GM12892 (cell line): ENCODE data around the gene EMC8.
"Not testable (repeated sequence)": the region's sequence is repeated elsewhere in the genome, so short reads cannot be mapped to it uniquely, and the experiment has no call there.

Experiments used
- DNase-seq: peaks from one replicate; pipeline ENCODE4 v3.0.0; 2011; ENCODE audit not compliant: insufficient read length
- FAIRE-seq: peaks from 2 replicates; lab custom pipeline; 2011; peaks lifted over from hg19 to GRCh38; lab: Jason Lieb, UNC
- POLR2A ChIP-seq: IDR thresholded peaks from 2 replicates; pipeline ENCODE4 v1.6.1; 2011; ENCODE audit warnings: low read depth, low read length, control low read depth
- POLR2AphosphoS5 ChIP-seq: IDR thresholded peaks from 2 replicates; pipeline ENCODE4 v1.6.1; 2011; ENCODE audit warnings: low read depth, low read length, control low read depth
- TAF1 ChIP-seq: IDR thresholded peaks from 2 replicates; pipeline ENCODE4 v1.6.1; 2011; ENCODE audit warnings: low read depth, mild to moderate bottlenecking, control low read depth, low read length, borderline replicate concordance

The EMC8 gene

GRCh38 chr16:85840395-85840794 lies 41.1 kb upstream of the EMC8 start:
- no peak for DNase-seq
- TF ChIP-seq POLR2AphosphoS5 (no peak), POLR2A (no peak), TAF1 (no peak)
- FAIRE-seq = no peak

- TF ChIP-seq POLR2A = no peak
- no peak for TF ChIP-seq POLR2AphosphoS5
- no peak for TF ChIP-seq TAF1
Observed at GRCh38 chr16:85839681-85840240, 40.4 kb upstream of the EMC8 start.

GRCh38 chr16:85838876-85839585 lies 39.7 kb upstream of the EMC8 start:
- no peak for FAIRE-seq
- no peak for TF ChIP-seq TAF1
- TF ChIP-seq POLR2A = no peak
- no peak for TF ChIP-seq POLR2AphosphoS5
- no peak for DNase-seq

More at GRCh38 chr16:85839681-85840240, 40.4 kb upstream of the EMC8 start:
- DNase-seq = no peak
- FAIRE-seq = no peak

- TF ChIP-seq POLR2A (no peak), POLR2AphosphoS5 (no peak)
- DNase-seq (no peak), FAIRE-seq (no peak)
Observed at GRCh38 chr16:85838381-85838780, 39.0 kb upstream of the EMC8 start.

- not testable (repeated sequence) for FAIRE-seq, DNase-seq
Observed at GRCh38 chr16:85837654-85838053, 38.3 kb upstream of the EMC8 start.

- no peak for FAIRE-seq
Observed at GRCh38 chr16:85836706-85837582, 37.6 kb upstream of the EMC8 start.

GRCh38 chr16:85835956-85836705 lies 36.8 kb upstream of the EMC8 start:
- FAIRE-seq (no peak), DNase-seq (no peak)
- TF ChIP-seq POLR2A (no peak), POLR2AphosphoS5 (no peak), TAF1 (no peak)

More at GRCh38 chr16:85836706-85837582, 37.6 kb upstream of the EMC8 start:
- DNase-seq = no peak
- TF ChIP-seq POLR2AphosphoS5 = no peak
- TF ChIP-seq POLR2A = no peak
- TF ChIP-seq TAF1 = no peak

- no peak for FAIRE-seq
- no peak for DNase-seq
- TF ChIP-seq POLR2AphosphoS5 = no peak
- TF ChIP-seq TAF1 = no peak
- TF ChIP-seq POLR2A = no peak
Observed at GRCh38 chr16:85835227-85835751, 35.9 kb upstream of the EMC8 start.

GRCh38 chr16:85834741-85835140 lies 35.4 kb upstream of the EMC8 start:
- TF ChIP-seq POLR2A (no peak), POLR2AphosphoS5 (no peak), TAF1 (no peak)
- FAIRE-seq (no peak), DNase-seq (no peak)

- TF ChIP-seq POLR2AphosphoS5 (no peak), POLR2A (no peak), TAF1 (no peak)
- no peak for FAIRE-seq
- no peak for DNase-seq
Observed at GRCh38 chr16:85833219-85833920, 34.0 kb upstream of the EMC8 start.
